Trophoblast cell (in vitro differentiated cells and primary cell): ENCODE results near the gene AHCYL2.

Experiments
- DNase-seq, 2 donors: peaks; one replicate each; pipeline ENCODE4 v3.0.0-alpha.2; 2016
- H2AFZ ChIP-seq: 2 replicates; pipeline ENCODE4 v1.6.1; 2013; ENCODE audit warnings: low read length, moderate library complexity, mild to moderate bottlenecking; ENCODE audit not compliant: insufficient read depth, poor library complexity
- H2AK5ac ChIP-seq: 2 replicates; pipeline ENCODE4 v1.6.1; 2013; ENCODE audit warnings: mild to moderate bottlenecking, low read length
- H2BK120ac ChIP-seq: 2 replicates; pipeline ENCODE4 v1.6.1; 2013; ENCODE audit warnings: low read length, mild to moderate bottlenecking, moderate library complexity; ENCODE audit not compliant: insufficient read depth, poor library complexity
- H2BK12ac ChIP-seq: 2 replicates; pipeline ENCODE4 v1.6.1; 2013; ENCODE audit warnings: mild to moderate bottlenecking, low read length, moderate library complexity
- H2BK5ac ChIP-seq: 2 replicates; pipeline ENCODE4 v1.6.1; 2013; ENCODE audit warnings: low read length, low read depth, moderate library complexity, mild to moderate bottlenecking; ENCODE audit not compliant: poor library complexity
- H3K14ac ChIP-seq: 2 replicates; pipeline ENCODE4 v1.6.1; 2013; ENCODE audit warnings: mild to moderate bottlenecking, low read length
- H3K18ac ChIP-seq: 2 replicates; pipeline ENCODE4 v1.6.1; 2013; ENCODE audit warnings: mild to moderate bottlenecking, low read length
- H3K23ac ChIP-seq: 2 replicates; pipeline ENCODE4 v1.6.1; 2013; ENCODE audit warnings: low read length
- H3K27ac ChIP-seq: 2 replicates; pipeline ENCODE4 v1.5.1; 2013; ENCODE audit warnings: low read depth, mild to moderate bottlenecking, inconsistent platforms, low read length, moderate library complexity
- H3K27me3 ChIP-seq: 2 replicates; pipeline ENCODE4 v1.6.1; 2013; ENCODE audit warnings: inconsistent platforms, mild to moderate bottlenecking, low read length, moderate library complexity; ENCODE audit not compliant: insufficient read depth
- H3K36me3 ChIP-seq, 2 experiments: 1 replicate in 1 of 2; 2 replicates in 1 of 2; pipeline ENCODE4 v1.6.1; 2013; ENCODE audit warnings: low read length in 2 of 2, mild to moderate bottlenecking in 2 of 2, moderate library complexity in 1 of 2; ENCODE audit not compliant: insufficient read depth in 2 of 2, control insufficient read depth in 1 of 2
- H3K4ac ChIP-seq: 2 replicates; pipeline ENCODE4 v1.6.1; 2013; ENCODE audit warnings: low read depth, mild to moderate bottlenecking, low read length, moderate library complexity
- H3K4me1 ChIP-seq, 2 experiments: 1 replicate in 1 of 2; 2 replicates in 1 of 2; pipeline ENCODE4 v1.6.1; 2013; ENCODE audit warnings: low read length in 2 of 2, mild to moderate bottlenecking in 2 of 2, moderate library complexity in 1 of 2; ENCODE audit not compliant: insufficient read depth in 2 of 2, control insufficient read depth in 1 of 2
- H3K4me2 ChIP-seq: 2 replicates; pipeline ENCODE4 v1.6.1; 2013; ENCODE audit warnings: inconsistent platforms, mild to moderate bottlenecking, low read length, moderate library complexity
- H3K4me3 ChIP-seq: 2 replicates; pipeline ENCODE4 v1.5.1; 2013; ENCODE audit warnings: mild to moderate bottlenecking, low read depth, low read length, inconsistent platforms
- H3K79me1 ChIP-seq: one replicate; pipeline ENCODE4 v1.6.1; 2013; ENCODE audit warnings: low read length
- H3K79me2 ChIP-seq: 2 replicates; pipeline ENCODE4 v1.6.1; 2013; ENCODE audit warnings: low read length, mild to moderate bottlenecking; ENCODE audit not compliant: control insufficient read depth, insufficient read depth, poor library complexity
- H3K9ac ChIP-seq: 2 replicates; pipeline ENCODE4 v1.6.1; 2013; ENCODE audit warnings: mild to moderate bottlenecking, low read length
- H3K9me3 ChIP-seq: 2 replicates; pipeline ENCODE4 v1.6.1; 2013; ENCODE audit warnings: low read depth, mild to moderate bottlenecking, control low read depth, inconsistent platforms, low read length; ENCODE audit not compliant: insufficient read depth
- H4K12ac ChIP-seq: 2 replicates; pipeline ENCODE4 v1.6.1; 2013; ENCODE audit warnings: low read depth, mild to moderate bottlenecking, low read length, moderate library complexity
- H4K8ac ChIP-seq: 2 replicates; pipeline ENCODE4 v1.6.1; 2013; ENCODE audit warnings: low read depth, mild to moderate bottlenecking, low read length, moderate library complexity
- H4K91ac ChIP-seq: one replicate; pipeline ENCODE4 v1.6.1; 2013; ENCODE audit warnings: low read depth, mild to moderate bottlenecking, low read length, moderate library complexity
- WGBS: extraction: QIAGEN DNeasy Blood & Tissue Kit; methylation state at CpG from one replicate; pipeline ENCODE4 v1.1.7; 2013; ENCODE audit warnings: missing lambda C conversion rate; ENCODE audit not compliant: insufficient read length, insufficient coverage; ENCODE audit errors: extremely low coverage; 5-methylcytosine and 5-hydroxymethylcytosine counted together

The AHCYL2 gene

DNA sequence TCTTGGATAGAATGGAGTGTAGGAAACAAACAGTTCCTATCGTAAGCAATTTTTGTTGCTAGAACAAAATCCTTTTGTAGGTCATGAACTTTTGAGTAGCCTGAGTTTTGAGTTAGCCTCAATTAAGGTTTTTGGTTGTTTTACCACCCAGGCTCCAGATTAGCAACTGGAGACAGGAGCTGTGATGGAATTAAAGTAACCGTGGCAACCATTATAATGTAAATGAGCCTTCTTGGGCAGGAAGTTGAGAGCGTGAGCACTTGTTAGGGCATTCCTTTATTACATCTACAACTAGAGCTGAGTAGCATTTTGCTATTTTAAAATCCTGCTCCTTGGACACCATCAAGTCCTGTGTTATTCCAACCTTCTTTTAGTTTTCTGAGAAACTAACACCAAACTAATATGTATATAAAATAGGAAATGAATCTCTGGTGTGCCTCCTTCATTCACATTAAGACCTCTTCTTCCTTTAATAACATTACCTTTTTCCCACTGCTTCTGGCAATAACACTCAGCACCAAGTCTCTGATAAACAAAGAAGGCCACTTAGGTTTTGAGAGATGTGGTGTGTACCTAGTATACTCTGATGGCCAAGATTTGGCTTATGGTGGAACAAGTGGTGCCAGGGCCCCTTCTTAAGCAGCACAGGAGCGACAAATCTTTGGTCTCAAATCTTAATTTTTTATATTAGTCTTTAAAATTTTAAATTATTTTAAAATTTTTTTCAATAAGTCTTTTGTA, 34.0 kb downstream of the AHCYL2 start:
- H3K9ac ChIP-seq = no peak overlapping the region
- peaks cover 0 to 4% of the 10 kb centered on the region in 2 experiments for H3K4me1 ChIP-seq
- no peaks in the 10 kb centered on the region for H3K79me1 ChIP-seq
- H3K27ac ChIP-seq = no peak overlapping the region
- no peak overlapping the region for H3K14ac ChIP-seq
- H2BK120ac ChIP-seq = no peak overlapping the region
- no peaks in the 10 kb centered on the region for H3K79me2 ChIP-seq
- no peak overlapping the region for H3K4ac ChIP-seq
- no peak overlapping the region for H2AK5ac ChIP-seq
- no peak overlapping the region for H3K4me3 ChIP-seq
- no peak for DNase-seq
- no peaks in the 10 kb centered on the region for H3K36me3 ChIP-seq
- no peak overlapping the region for H2AFZ ChIP-seq
- H3K23ac ChIP-seq = no peak overlapping the region
- no peak overlapping the region for H4K8ac ChIP-seq
- no peak overlapping the region for H2BK5ac ChIP-seq
- no peaks in the 10 kb centered on the region for H3K9me3 ChIP-seq
- no peak overlapping the region for H4K12ac ChIP-seq
- H3K4me2 ChIP-seq = no peak overlapping the region
- no CpG with 5 or more reads among the region's 4 CpGs for WGBS
- H2BK12ac ChIP-seq = no peak overlapping the region
- H3K27me3 ChIP-seq = no peaks in the 10 kb centered on the region
- no peak overlapping the region for H3K18ac ChIP-seq
- H4K91ac ChIP-seq = no peak overlapping the region

DNA sequence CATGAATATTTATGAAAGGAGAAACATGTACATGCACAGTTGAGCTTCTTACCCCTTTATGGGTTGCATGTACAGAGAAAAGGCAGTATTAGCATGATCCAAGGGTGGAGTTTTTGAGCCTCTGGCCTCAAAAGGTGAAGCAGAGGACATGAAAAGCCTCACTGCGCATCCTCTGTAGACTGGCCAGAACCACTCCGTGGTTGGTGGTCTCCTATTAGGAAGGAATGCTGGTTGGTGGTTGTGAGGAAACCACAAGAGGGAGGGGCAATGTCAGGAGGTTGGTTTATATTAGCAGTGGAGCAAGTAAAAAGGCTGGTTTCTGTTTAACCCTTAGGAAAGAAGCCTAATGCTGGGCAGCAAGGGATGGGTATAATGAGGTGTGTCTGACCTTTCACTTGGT, 37.5 kb downstream of the AHCYL2 start:
- Histone ChIP-seq H4K91ac (no peak overlapping the region), H3K4me1 (peaks cover 0 to 4% of the 10 kb centered on the region in 2 experiments), H2AK5ac (no peak overlapping the region), H3K4me3 (no peak overlapping the region), H3K9ac (no peak overlapping the region), H3K79me2 (no peaks in the 10 kb centered on the region), H3K9me3 (no peaks in the 10 kb centered on the region), H3K14ac (no peak overlapping the region), H2BK120ac (no peak overlapping the region), H3K4ac (no peak overlapping the region), H2BK12ac (no peak overlapping the region), H4K12ac (no peak overlapping the region), H3K36me3 (no peaks in the 10 kb centered on the region), H3K23ac (no peak overlapping the region), H3K4me2 (no peak overlapping the region), H3K27ac (no peak overlapping the region), H3K27me3 (no peaks in the 10 kb centered on the region), H2BK5ac (no peak overlapping the region), H3K18ac (no peak overlapping the region), H3K79me1 (no peaks in the 10 kb centered on the region), H4K8ac (no peak overlapping the region), H2AFZ (no peak overlapping the region)
- no CpG with 5 or more reads among the region's 2 CpGs for WGBS
- DNase-seq = no peak

- Histone ChIP-seq H2AK5ac (no peak overlapping the region), H3K4me1 (peaks cover 0 to 4% of the 10 kb centered on the region in 2 experiments), H3K36me3 (no peaks in the 10 kb centered on the region), H3K4me2 (no peak overlapping the region), H3K14ac (no peak overlapping the region), H2AFZ (no peak overlapping the region), H3K23ac (no peak overlapping the region), H3K79me2 (no peaks in the 10 kb centered on the region), H3K4me3 (no peak overlapping the region), H3K27me3 (no peaks in the 10 kb centered on the region), H2BK5ac (no peak overlapping the region), H2BK12ac (no peak overlapping the region), H4K91ac (no peak overlapping the region), H4K12ac (no peak overlapping the region), H4K8ac (no peak overlapping the region), H2BK120ac (no peak overlapping the region), H3K79me1 (no peaks in the 10 kb centered on the region), H3K9me3 (no peaks in the 10 kb centered on the region), H3K27ac (no peak overlapping the region), H3K9ac (no peak overlapping the region), H3K4ac (no peak overlapping the region), H3K18ac (no peak overlapping the region)
- WGBS = no CpG with 5 or more reads among the region's 2 CpGs
- no peak for DNase-seq
Observed at GRCh38 chr7:129263168-129263567, 38.3 kb downstream of the AHCYL2 start.

DNA sequence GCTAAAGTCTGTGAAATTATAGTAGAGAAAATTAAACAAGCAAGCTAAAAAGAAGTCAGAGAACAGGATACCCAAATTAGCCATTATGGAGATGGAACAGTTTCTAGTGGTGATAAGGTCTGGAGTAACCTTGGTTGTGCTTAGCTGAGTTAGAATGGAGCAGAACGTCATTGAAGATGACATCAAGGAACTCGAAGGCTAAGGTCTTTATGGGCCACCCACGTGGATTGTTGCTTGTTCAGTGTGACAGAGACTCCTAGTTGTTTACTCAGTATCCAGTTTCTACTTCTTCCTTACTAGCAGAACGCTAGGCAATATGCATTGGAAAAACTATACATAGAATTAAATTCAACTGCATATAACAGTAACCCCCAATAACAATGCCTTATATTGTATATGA, 39.7 kb downstream of the AHCYL2 start:
- no CpG with 5 or more reads among the region's 4 CpGs for WGBS
- H3K9me3 ChIP-seq = no peaks in the 10 kb centered on the region
- H3K18ac ChIP-seq = no peak overlapping the region
- DNase-seq = no peak
- no peak overlapping the region for H3K9ac ChIP-seq
- H3K27me3 ChIP-seq = no peaks in the 10 kb centered on the region
- no peak overlapping the region for H2BK5ac ChIP-seq
- H2AK5ac ChIP-seq = no peak overlapping the region
- no peak overlapping the region for H4K12ac ChIP-seq
- H3K14ac ChIP-seq = no peak overlapping the region
- no peak overlapping the region for H3K4me3 ChIP-seq
- peaks cover 0 to 4% of the 10 kb centered on the region in 2 experiments for H3K4me1 ChIP-seq
- no peak overlapping the region for H4K8ac ChIP-seq
- no peaks in the 10 kb centered on the region for H3K79me2 ChIP-seq
- no peaks in the 10 kb centered on the region for H3K79me1 ChIP-seq
- H3K4me2 ChIP-seq = no peak overlapping the region
- no peak overlapping the region for H2BK12ac ChIP-seq
- no peak overlapping the region for H2BK120ac ChIP-seq
- H4K91ac ChIP-seq = no peak overlapping the region
- no peaks in the 10 kb centered on the region for H3K36me3 ChIP-seq
- no peak overlapping the region for H3K27ac ChIP-seq
- no peak overlapping the region for H3K4ac ChIP-seq
- no peak overlapping the region for H2AFZ ChIP-seq
- no peak overlapping the region for H3K23ac ChIP-seq
